Hepatocyte (in vitro differentiated cells): Measurements from ENCODE around the gene HIGD1C. TPM values are rescaled to one million over a fixed set of nuclear protein-coding genes. Genes with fewer than 3 reads are reported as not detected.

Experiments used
- DNase-seq: peaks from one replicate; pipeline ENCODE4 v3.0.0-alpha.2; 2016; ENCODE audit warnings: low spot score
- H2AFZ ChIP-seq: fragments of 200-600 bp; sonication (generic); 2 replicates; pipeline ENCODE4 v1.6.0; 2016; ENCODE audit warnings: antibody characterized with exemption, mild to moderate bottlenecking
- H3K27ac ChIP-seq: fragments of 200-600 bp; sonication (generic); 2 replicates; pipeline ENCODE4 v1.5.1; 2016; ENCODE audit warnings: mild to moderate bottlenecking
- H3K27me3 ChIP-seq: fragments of 200-600 bp; sonication (generic); 2 replicates; pipeline ENCODE4 v1.6.1; 2016
- H3K36me3 ChIP-seq: fragments of 200-600 bp; sonication (generic); replicated peaks from 2 replicates; pipeline ENCODE4 v1.5.1; 2016; ENCODE audit warnings: low read depth; ENCODE audit not compliant: insufficient read depth
- H3K4me1 ChIP-seq: fragments of 200-600 bp; sonication (generic); 2 replicates; pipeline ENCODE4 v1.5.1; 2016; ENCODE audit warnings: mild to moderate bottlenecking, moderate library complexity; ENCODE audit not compliant: insufficient read depth
- H3K4me2 ChIP-seq: fragments of 200-600 bp; sonication (generic); 2 replicates; pipeline ENCODE4 v1.6.0; 2016
- H3K4me3 ChIP-seq: fragments of 200-600 bp; sonication (generic); 2 replicates; pipeline ENCODE4 v1.5.1; 2016; ENCODE audit warnings: mild to moderate bottlenecking
- H3K79me2 ChIP-seq: fragments of 200-600 bp; sonication (generic); 2 replicates; pipeline ENCODE4 v1.6.0; 2017; ENCODE audit warnings: mild to moderate bottlenecking
- H3K9me2 ChIP-seq: fragments of 200-600 bp; sonication (generic); replicated peaks from 2 replicates; pipeline ENCODE4 v1.6.0; 2017; ENCODE audit warnings: mild to moderate bottlenecking; ENCODE audit not compliant: insufficient read depth
- H3K9me3 ChIP-seq: fragments of 200-600 bp; sonication (generic); 2 replicates; pipeline ENCODE4 v1.5.1; 2016; ENCODE audit warnings: low read depth, mild to moderate bottlenecking
- H4K20me1 ChIP-seq: fragments of 200-600 bp; sonication (generic); 2 replicates; pipeline ENCODE4 v1.6.0; 2016; ENCODE audit warnings: mild to moderate bottlenecking; ENCODE audit not compliant: insufficient read depth, poor library complexity, severe bottlenecking
- CTCF ChIP-seq: fragments of 200-600 bp; sonication (generic); IDR thresholded peaks from 2 replicates; pipeline ENCODE4 v1.5.1; 2016; ENCODE audit warnings: antibody characterized with exemption, mild to moderate bottlenecking; ENCODE audit not compliant: poor library complexity
- EZH2 ChIP-seq: fragments of 200-600 bp; sonication (generic); IDR thresholded peaks from 2 replicates; pipeline ENCODE4 v1.6.1; 2016; ENCODE audit warnings: antibody characterized with exemption, mild to moderate bottlenecking, borderline replicate concordance
- EZH2phosphoT487 ChIP-seq: fragments of 200-600 bp; sonication (generic); IDR thresholded peaks from one replicate; pipeline ENCODE4 v1.6.1; 2018; ENCODE audit warnings: antibody characterized with exemption, mild to moderate bottlenecking, low read depth, moderate library complexity; ENCODE audit not compliant: unreplicated experiment, severe bottlenecking
- WGBS: methylation state at CpG from one replicate; pipeline ENCODE4 v1.1.6; 2016; ENCODE audit warnings: low lambda C conversion rate; ENCODE audit errors: missing lambda C conversion rate; 5-methylcytosine and 5-hydroxymethylcytosine counted together
- polyA plus RNA-seq: library from polyadenylated mRNA; unstranded; fragments of >200 nt; fragmentation: Nextera tagmentation; extraction: Ambion mirVana; gene quantifications from 2 replicates; pipeline ENCODE4 v1.2.1, GENCODE V29; 2016
- total RNA-seq: library from RNA; depleted of rRNA; stranded (reverse); fragments of >200 nt; gene quantifications from 2 replicates; pipeline ENCODE4 v1.2.3, GENCODE V29; 2014

The HIGD1C gene
- total and polyA plus RNA-seq, 2 experiments from 2014 or later, result not detected

- Histone ChIP-seq H3K9me3 (no peaks in the 10 kb centered on the region), H3K4me3 (no peak overlapping the region), H2AFZ (no peak overlapping the region), H3K4me1 (peaks cover 16% of the 10 kb centered on the region), H3K4me2 (no peak overlapping the region), H3K79me2 (no peaks in the 10 kb centered on the region), H3K9me2 (no peaks in the 10 kb centered on the region), H3K36me3 (no peaks in the 10 kb centered on the region), H3K27ac (peak overlapping the region; percentile 68), H4K20me1 (no peaks in the 10 kb centered on the region), H3K27me3 (no peaks in the 10 kb centered on the region)
- peak; percentile 47 for DNase-seq
- TF ChIP-seq EZH2phosphoT487 (no peak), EZH2 (no peak), CTCF (no peak)
- WGBS, result 56% methylated on average over 6 of the region's 6 CpGs
These were observed 29.2 kb downstream of the HIGD1C start for GRCh38 chr12:50981319-50982239.

- peak overlapping the region; percentile 88 for H3K27ac ChIP-seq
- no peak overlapping the region for H3K4me2 ChIP-seq
These were observed 32.4 kb downstream of the HIGD1C start for GRCh38 chr12:50984586-50985298.

GRCh38 chr12:50985322-50985721 is 33.0 kb downstream of the HIGD1C start:
- Histone ChIP-seq H3K4me3 (no peak overlapping the region), H3K9me2 (no peaks in the 10 kb centered on the region), H3K79me2 (no peaks in the 10 kb centered on the region), H3K4me1 (peaks cover 14% of the 10 kb centered on the region), H3K4me2 (no peak overlapping the region), H3K9me3 (no peaks in the 10 kb centered on the region), H3K36me3 (no peaks in the 10 kb centered on the region), H2AFZ (no peak overlapping the region), H3K27ac (peak overlapping the region; percentile 88), H4K20me1 (no peaks in the 10 kb centered on the region), H3K27me3 (no peaks in the 10 kb centered on the region)
- TF ChIP-seq CTCF, result no peak
- TF ChIP-seq EZH2, result no peak
- peak; percentile 74 for DNase-seq

More at GRCh38 chr12:50984586-50985298, 32.4 kb downstream of the HIGD1C start:
- no peaks in the 10 kb centered on the region for H3K36me3 ChIP-seq
- TF ChIP-seq EZH2phosphoT487, result no peak
- no peak for TF ChIP-seq CTCF
- no peak for TF ChIP-seq EZH2
- DNase-seq, result no peak
- H3K4me1 ChIP-seq, result peaks cover 18% of the 10 kb centered on the region
- H3K79me2 ChIP-seq, result no peaks in the 10 kb centered on the region
- H3K27me3 ChIP-seq, result no peaks in the 10 kb centered on the region
- H3K4me3 ChIP-seq, result no peak overlapping the region
- no peaks in the 10 kb centered on the region for H4K20me1 ChIP-seq
- no peaks in the 10 kb centered on the region for H3K9me3 ChIP-seq
- no peak overlapping the region for H2AFZ ChIP-seq
- H3K9me2 ChIP-seq, result no peaks in the 10 kb centered on the region
- WGBS, result 43% methylated on average over 2 of the region's 2 CpGs
